HEK293 (cell line): ENCODE data around the gene TP53BP2.
A peak's percentile ranks its signal among the peaks of the same experiment; 100 is the strongest.

Source experiments
- ATF2 ChIP-seq: fragments of 450-650 bp; formaldehyde crosslinking; IDR thresholded peaks from 2 replicates; pipeline ENCODE4 v1.5.1; 2016; ENCODE audit warnings: missing biosample characterization, missing genetic modification characterization, low read depth
- BCL11A ChIP-seq: fragments of 450-650 bp; formaldehyde crosslinking; IDR thresholded peaks from 2 replicates; pipeline ENCODE4 v1.5.1; 2016; ENCODE audit warnings: low read depth, missing biosample characterization, missing genetic modification characterization
- SALL2 ChIP-seq: fragments of 450-650 bp; formaldehyde crosslinking; IDR thresholded peaks from 2 replicates; pipeline ENCODE4 v1.5.0; 2017; ENCODE audit warnings: missing biosample characterization, mild to moderate bottlenecking, missing genetic modification characterization, borderline replicate concordance
- TSHZ1 ChIP-seq: fragments of 450-650 bp; formaldehyde crosslinking; IDR thresholded peaks from 2 replicates; pipeline ENCODE4 v1.5.1; 2016; ENCODE audit warnings: missing biosample characterization, missing genetic modification characterization, borderline replicate concordance
- YY1 ChIP-seq: fragments of 450-650 bp; formaldehyde crosslinking; IDR thresholded peaks from 2 replicates; pipeline ENCODE4 v1.5.1; 2018; ENCODE audit warnings: missing biosample characterization, missing genetic modification characterization
- ZBTB8A ChIP-seq: fragments of 450-650 bp; formaldehyde crosslinking; IDR thresholded peaks from 2 replicates; pipeline ENCODE4 v1.5.1; 2016; ENCODE audit warnings: missing biosample characterization, missing genetic modification characterization
- ZNF157 ChIP-seq: fragments of 450-650 bp; formaldehyde crosslinking; IDR thresholded peaks from 2 replicates; pipeline ENCODE4 v1.5.1; 2016; ENCODE audit warnings: missing biosample characterization, missing genetic modification characterization
- ZNF16 ChIP-seq: fragments of 450-650 bp; formaldehyde crosslinking; IDR thresholded peaks from 2 replicates; pipeline ENCODE4 v1.5.1; 2016; ENCODE audit warnings: low read depth, missing biosample characterization, missing genetic modification characterization
- ZNF184 ChIP-seq: fragments of 450-650 bp; IDR thresholded peaks from 2 replicates; pipeline ENCODE4 v1.5.1; 2018; ENCODE audit warnings: missing biosample characterization, mild to moderate bottlenecking, missing genetic modification characterization
- ZNF214 ChIP-seq: fragments of 450-650 bp; formaldehyde crosslinking; IDR thresholded peaks from 2 replicates; pipeline ENCODE4 v1.5.1; 2017; ENCODE audit warnings: missing biosample characterization, mild to moderate bottlenecking, missing genetic modification characterization, borderline replicate concordance
- ZNF239 ChIP-seq: fragments of 450-650 bp; formaldehyde crosslinking; IDR thresholded peaks from 2 replicates; pipeline ENCODE4 v1.5.1; 2016; ENCODE audit warnings: missing biosample characterization, missing genetic modification characterization
- ZNF280D ChIP-seq: fragments of 450-650 bp; formaldehyde crosslinking; IDR thresholded peaks from 2 replicates; pipeline ENCODE4 v1.5.1; 2016; ENCODE audit warnings: missing biosample characterization, missing genetic modification characterization
- ZNF302 ChIP-seq: fragments of 450-650 bp; formaldehyde crosslinking; IDR thresholded peaks from 2 replicates; pipeline ENCODE4 v1.5.1; 2016; ENCODE audit warnings: missing biosample characterization, missing genetic modification characterization, low read depth
- ZNF404 ChIP-seq: fragments of 450-650 bp; formaldehyde crosslinking; IDR thresholded peaks from 2 replicates; pipeline ENCODE4 v1.5.1; 2017; ENCODE audit warnings: missing biosample characterization, missing genetic modification characterization
- ZNF48 ChIP-seq: fragments of 450-650 bp; formaldehyde crosslinking; IDR thresholded peaks from 2 replicates; pipeline ENCODE4 v1.5.1; 2016; ENCODE audit warnings: missing biosample characterization, missing genetic modification characterization
- ZNF513 ChIP-seq: fragments of 450-650 bp; IDR thresholded peaks from 2 replicates; pipeline ENCODE4 v1.5.1; 2018; ENCODE audit warnings: missing biosample characterization, missing genetic modification characterization
- ZNF514 ChIP-seq: fragments of 450-650 bp; formaldehyde crosslinking; IDR thresholded peaks from 2 replicates; pipeline ENCODE4 v1.5.1; 2016; ENCODE audit warnings: missing biosample characterization, missing genetic modification characterization
- ZNF548 ChIP-seq: fragments of 450-650 bp; formaldehyde crosslinking; IDR thresholded peaks from 2 replicates; pipeline ENCODE4 v1.5.1; 2016; ENCODE audit warnings: missing biosample characterization, missing genetic modification characterization
- ZNF677 ChIP-seq: fragments of 450-650 bp; IDR thresholded peaks from 2 replicates; pipeline ENCODE4 v1.5.0; 2018; ENCODE audit warnings: missing biosample characterization, mild to moderate bottlenecking, missing genetic modification characterization, moderate library complexity
- ZNF747 ChIP-seq: fragments of 450-650 bp; formaldehyde crosslinking; IDR thresholded peaks from 2 replicates; pipeline ENCODE4 v1.5.1; 2016; ENCODE audit warnings: missing biosample characterization, missing genetic modification characterization
- ZNF837 ChIP-seq: fragments of 450-650 bp; formaldehyde crosslinking; IDR thresholded peaks from 2 replicates; pipeline ENCODE4 v1.5.1; 2016; ENCODE audit warnings: missing biosample characterization, missing genetic modification characterization
- TF ChIP-seq, protein P1 (sequence below): fragments of 450-650 bp; formaldehyde crosslinking; IDR thresholded peaks from 2 replicates; pipeline ENCODE4 v1.5.1; 2016; ENCODE audit warnings: missing biosample characterization, missing genetic modification characterization
- TF ChIP-seq, protein P2 (sequence below): fragments of 450-650 bp; formaldehyde crosslinking; IDR thresholded peaks from 2 replicates; pipeline ENCODE4 v1.5.1; 2017; ENCODE audit warnings: missing biosample characterization, missing genetic modification characterization
- TF ChIP-seq, protein P3 (sequence below): fragments of 450-650 bp; formaldehyde crosslinking; IDR thresholded peaks from 2 replicates; pipeline ENCODE4 v1.5.1; 2017; ENCODE audit warnings: missing biosample characterization, missing genetic modification characterization

Gene TP53BP2

DNA sequence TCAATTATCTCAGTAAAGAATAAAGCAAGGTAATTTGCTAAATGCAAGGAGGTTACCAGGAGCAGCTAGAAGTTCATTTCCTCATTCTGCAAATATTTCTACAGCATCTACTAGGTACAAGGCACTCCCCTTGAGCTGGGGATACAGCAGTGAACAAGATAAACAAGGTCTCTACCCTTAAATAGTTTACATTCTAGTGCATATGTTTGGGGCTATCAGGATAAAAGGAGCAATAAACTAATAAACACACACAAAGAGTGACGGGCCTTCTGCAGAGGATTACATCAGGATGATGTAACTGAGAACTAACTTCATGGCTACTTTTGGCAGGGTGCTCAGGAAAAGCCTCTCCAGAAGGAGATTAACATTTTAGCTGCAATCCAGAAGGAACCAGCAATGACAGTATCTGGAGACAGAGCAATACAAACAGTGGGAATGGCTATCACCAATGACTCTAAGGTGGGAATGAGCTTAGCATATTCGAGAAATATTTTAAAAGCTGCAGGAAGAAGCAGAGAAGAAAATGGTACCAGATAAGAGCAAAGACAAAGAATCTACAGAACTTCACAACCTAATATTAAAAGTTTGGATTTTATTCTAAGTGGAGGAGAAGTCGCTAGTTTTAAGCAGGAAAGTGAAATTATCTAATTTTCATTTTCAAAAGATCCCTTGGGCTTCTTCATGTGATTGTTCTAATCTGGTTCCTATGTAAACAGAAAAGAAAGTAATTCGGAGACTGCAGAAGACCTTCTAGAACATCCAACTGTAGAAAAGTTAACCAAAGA, 25.8 kb downstream of the TP53BP2 start (continued):
- TF ChIP-seq, protein P1, sequence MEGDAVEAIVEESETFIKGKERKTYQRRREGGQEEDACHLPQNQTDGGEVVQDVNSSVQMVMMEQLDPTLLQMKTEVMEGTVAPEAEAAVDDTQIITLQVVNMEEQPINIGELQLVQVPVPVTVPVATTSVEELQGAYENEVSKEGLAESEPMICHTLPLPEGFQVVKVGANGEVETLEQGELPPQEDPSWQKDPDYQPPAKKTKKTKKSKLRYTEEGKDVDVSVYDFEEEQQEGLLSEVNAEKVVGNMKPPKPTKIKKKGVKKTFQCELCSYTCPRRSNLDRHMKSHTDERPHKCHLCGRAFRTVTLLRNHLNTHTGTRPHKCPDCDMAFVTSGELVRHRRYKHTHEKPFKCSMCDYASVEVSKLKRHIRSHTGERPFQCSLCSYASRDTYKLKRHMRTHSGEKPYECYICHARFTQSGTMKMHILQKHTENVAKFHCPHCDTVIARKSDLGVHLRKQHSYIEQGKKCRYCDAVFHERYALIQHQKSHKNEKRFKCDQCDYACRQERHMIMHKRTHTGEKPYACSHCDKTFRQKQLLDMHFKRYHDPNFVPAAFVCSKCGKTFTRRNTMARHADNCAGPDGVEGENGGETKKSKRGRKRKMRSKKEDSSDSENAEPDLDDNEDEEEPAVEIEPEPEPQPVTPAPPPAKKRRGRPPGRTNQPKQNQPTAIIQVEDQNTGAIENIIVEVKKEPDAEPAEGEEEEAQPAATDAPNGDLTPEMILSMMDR (tag by site-specific recombination), result no peak
- TF ChIP-seq ZNF513 (tag by site-specific recombination), result no peak
- TF ChIP-seq, protein P2, sequence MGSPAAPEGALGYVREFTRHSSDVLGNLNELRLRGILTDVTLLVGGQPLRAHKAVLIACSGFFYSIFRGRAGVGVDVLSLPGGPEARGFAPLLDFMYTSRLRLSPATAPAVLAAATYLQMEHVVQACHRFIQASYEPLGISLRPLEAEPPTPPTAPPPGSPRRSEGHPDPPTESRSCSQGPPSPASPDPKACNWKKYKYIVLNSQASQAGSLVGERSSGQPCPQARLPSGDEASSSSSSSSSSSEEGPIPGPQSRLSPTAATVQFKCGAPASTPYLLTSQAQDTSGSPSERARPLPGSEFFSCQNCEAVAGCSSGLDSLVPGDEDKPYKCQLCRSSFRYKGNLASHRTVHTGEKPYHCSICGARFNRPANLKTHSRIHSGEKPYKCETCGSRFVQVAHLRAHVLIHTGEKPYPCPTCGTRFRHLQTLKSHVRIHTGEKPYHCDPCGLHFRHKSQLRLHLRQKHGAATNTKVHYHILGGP (tag by site-specific recombination), result peak; percentile 16; the same call in 1 of the 2 replicates
- peak; percentile 91 for TF ChIP-seq TSHZ1
- no peak for TF ChIP-seq ZNF239 (tag by site-specific recombination)
- TF ChIP-seq ZNF16 (tag by site-specific recombination), result no peak
- TF ChIP-seq ZBTB8A, result peak; percentile 29; the same call in 1 of the 2 replicates
- TF ChIP-seq ZNF280D (tag by site-specific recombination), result no peak
- no peak for TF ChIP-seq ZNF747 (tag by site-specific recombination)
- TF ChIP-seq SALL2, result no peak
- peak; percentile 64; the same call in 1 of the 2 replicates for TF ChIP-seq BCL11A (tag by site-specific recombination)
- TF ChIP-seq ZNF677, result no peak
- TF ChIP-seq ZNF48, result no peak
- TF ChIP-seq ZNF157, result no peak
- TF ChIP-seq ZNF184 (tag by site-specific recombination), result peak; percentile 95
- no peak for TF ChIP-seq ZNF514 (tag by site-specific recombination)
- TF ChIP-seq, protein P3, sequence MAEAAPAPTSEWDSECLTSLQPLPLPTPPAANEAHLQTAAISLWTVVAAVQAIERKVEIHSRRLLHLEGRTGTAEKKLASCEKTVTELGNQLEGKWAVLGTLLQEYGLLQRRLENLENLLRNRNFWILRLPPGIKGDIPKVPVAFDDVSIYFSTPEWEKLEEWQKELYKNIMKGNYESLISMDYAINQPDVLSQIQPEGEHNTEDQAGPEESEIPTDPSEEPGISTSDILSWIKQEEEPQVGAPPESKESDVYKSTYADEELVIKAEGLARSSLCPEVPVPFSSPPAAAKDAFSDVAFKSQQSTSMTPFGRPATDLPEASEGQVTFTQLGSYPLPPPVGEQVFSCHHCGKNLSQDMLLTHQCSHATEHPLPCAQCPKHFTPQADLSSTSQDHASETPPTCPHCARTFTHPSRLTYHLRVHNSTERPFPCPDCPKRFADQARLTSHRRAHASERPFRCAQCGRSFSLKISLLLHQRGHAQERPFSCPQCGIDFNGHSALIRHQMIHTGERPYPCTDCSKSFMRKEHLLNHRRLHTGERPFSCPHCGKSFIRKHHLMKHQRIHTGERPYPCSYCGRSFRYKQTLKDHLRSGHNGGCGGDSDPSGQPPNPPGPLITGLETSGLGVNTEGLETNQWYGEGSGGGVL (tag by site-specific recombination), result peak; percentile 71
- TF ChIP-seq ZNF302 (tag by site-specific recombination), result 0 out of 2 replicates have a peak, but pooled peaks have one; percentile 18
- no peak for TF ChIP-seq ZNF548 (tag by site-specific recombination)
- TF ChIP-seq ZNF404, result no peak
- TF ChIP-seq ZNF837 (tag by site-specific recombination), result no peak
- TF ChIP-seq YY1, result no peak
- TF ChIP-seq ATF2 (tag by site-specific recombination), result peak; percentile 97
- TF ChIP-seq ZNF214 (tag by site-specific recombination), result no peak
